HG02870 (cell line): Measurements from ENCODE around the gene SMURF2.
A peak's percentile ranks its signal among the peaks of the same experiment; 100 is the strongest.
"Not testable (repeated sequence)": the region's sequence is repeated elsewhere in the genome, so short reads cannot be mapped to it uniquely, and the experiment has no call there.

Experiments used
- ATAC-seq: cut with Tn5 transposase; IDR thresholded peaks from one replicate; pipeline ENCODE4 v1.9.1; 2021; ENCODE audit warnings: mild to moderate bottlenecking, moderate library complexity; ENCODE audit not compliant: unreplicated experiment

SMURF2 gene

GRCh38 chr17:64667807-64668721 lies 6.0 kb upstream of the SMURF2 start:
- not testable (repeated sequence) for ATAC-seq

DNA sequence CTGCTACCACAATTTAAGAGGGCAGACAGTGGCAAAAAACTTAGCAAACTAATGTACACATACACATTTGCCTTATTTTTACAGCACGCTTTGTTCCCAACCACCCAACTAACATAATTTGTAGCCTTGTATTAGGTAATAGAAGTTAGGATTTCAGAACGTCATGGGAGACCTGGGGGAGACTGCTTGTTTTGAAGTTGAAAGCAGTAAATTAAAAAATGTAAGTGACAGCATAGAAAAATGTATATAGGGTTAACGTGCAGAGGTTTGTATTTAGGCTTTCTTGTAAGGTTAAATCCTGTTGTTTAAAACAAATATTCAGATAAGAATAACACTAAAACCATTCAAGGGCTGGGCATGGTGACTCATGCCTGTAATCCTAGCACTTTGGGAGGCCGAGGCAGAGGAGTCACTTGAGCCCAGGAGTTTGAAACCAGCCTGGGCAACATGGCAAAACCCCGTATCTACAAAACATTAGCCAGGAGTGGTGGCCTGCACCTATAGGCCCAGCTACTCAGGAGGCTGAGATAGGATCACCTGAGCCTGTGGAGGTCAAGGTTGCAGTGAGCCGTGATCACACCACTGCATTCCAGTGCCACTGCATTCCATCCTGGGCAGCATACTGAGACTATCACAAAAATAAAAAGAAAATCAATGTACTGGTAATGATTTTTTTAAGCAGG lies 2.3 kb upstream of the SMURF2 start:
- ATAC-seq: not testable (repeated sequence)

- ATAC-seq: not testable (repeated sequence)
Measured at GRCh38 chr17:64663836-64664235, 1.7 kb upstream of the SMURF2 start.

GRCh38 chr17:64662774-64663367 lies 764 bp upstream of the SMURF2 start:
- no peak for ATAC-seq

- no peak for ATAC-seq
Measured at GRCh38 chr17:64661726-64661975, 456 bp downstream of the SMURF2 start.

DNA sequence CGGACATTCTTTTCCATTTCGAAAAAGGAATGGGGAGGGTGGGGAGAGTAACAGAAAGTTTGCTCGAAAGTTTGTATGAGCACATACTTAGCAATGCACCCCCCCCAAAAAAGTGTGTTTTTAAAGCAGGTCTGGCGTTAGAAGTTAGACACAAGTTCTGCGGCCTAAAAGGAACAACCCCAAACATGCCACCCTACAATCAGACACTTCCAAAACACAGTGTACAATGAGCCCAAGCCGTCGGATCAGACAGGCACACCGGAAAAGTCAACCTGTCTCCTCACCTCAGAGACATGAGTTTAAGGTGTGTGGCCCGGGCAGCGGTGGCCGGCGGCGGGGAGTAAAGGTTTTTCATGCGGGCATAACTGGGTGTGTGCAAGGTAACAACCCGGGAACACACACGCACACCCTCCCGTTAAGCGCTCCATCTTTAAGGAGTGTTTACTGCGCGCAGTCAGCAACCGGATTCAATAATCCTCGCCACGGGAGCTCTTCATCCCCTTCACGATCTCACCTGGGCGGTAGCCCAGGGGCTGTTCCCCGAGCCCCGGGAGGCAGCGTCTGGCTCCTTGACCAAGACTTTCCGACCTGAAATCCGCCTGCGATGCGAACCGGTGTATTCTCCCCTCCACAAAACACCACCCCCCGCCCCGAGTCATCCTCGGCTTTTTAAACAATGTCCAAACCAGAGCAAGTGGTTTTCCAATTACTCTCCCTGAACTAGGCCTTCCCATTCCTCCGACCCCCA lies 955 bp downstream of the SMURF2 start:
- peak; percentile 10 for ATAC-seq

DNA sequence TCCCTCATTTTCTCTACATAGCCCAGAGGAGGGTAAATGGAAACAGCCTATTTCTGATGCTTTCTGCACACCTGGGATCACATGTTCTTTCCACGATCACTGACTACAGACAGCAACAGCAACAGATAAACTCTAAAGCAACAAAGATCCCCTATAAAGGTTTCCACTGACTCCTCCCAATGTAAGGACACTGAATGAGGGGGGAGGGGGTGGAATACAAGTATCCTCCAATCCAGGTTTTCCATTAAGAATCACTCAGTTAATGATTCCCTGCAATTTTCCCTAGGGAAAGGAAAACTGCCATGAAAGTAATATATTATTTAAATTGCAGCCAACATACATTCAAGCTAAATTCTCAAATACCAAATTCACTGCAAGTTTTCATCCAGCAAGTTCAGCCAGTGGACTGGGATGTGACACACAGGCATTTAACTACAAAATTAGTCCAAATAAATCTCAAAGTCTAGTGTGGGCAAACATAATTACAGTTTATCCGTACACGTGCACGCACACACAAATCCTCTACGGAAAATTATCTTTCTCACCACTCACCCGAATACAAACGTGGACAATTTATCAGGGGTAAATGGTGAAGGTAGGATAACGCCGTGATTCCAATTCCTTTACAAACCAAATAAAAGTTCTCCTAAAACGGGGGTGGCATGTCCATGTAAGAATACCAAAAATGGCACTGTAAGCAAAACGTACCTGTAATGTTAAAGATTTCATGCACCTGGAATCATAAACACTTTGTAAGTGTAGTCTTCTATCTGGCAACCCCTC lies 1.7 kb downstream of the SMURF2 start:
- ATAC-seq: not testable (repeated sequence)

GRCh38 chr17:64658931-64659330 lies 3.2 kb downstream of the SMURF2 start:
- no peak for ATAC-seq

GRCh38 chr17:64657610-64658125 lies 4.4 kb downstream of the SMURF2 start:
- no peak for ATAC-seq

GRCh38 chr17:64655704-64656103 lies 6.4 kb downstream of the SMURF2 start:
- no peak for ATAC-seq

GRCh38 chr17:64653985-64654355 lies 8.1 kb downstream of the SMURF2 start:
- ATAC-seq: no peak

- ATAC-seq: no peak
Measured at GRCh38 chr17:64653325-64653984, 8.7 kb downstream of the SMURF2 start.

DNA sequence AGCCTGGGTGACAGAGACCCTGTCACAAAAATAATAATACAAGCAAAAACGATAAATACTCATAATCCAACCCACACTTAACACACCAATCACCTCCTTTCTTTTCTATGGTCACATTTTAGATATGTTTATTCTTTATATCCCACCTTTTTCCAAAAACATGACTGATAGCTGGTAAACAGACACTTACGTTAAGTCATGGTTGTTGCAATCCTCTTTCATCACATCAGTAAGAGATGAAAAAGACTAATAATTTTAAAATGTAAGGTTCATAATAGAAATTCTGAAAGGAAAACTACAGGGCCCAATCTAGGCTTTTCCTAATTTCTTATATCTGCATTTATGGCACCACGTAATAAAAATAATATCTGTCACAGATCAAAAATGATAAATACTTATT lies 10.2 kb downstream of the SMURF2 start:
- no peak for ATAC-seq

GRCh38 chr17:64648234-64648633 lies 13.9 kb downstream of the SMURF2 start:
- no peak for ATAC-seq

GRCh38 chr17:64647817-64648216 lies 14.3 kb downstream of the SMURF2 start:
- ATAC-seq: no peak

- no peak for ATAC-seq
Measured at GRCh38 chr17:64639516-64639915, 22.6 kb downstream of the SMURF2 start.

GRCh38 chr17:64638552-64639203 lies 23.4 kb downstream of the SMURF2 start:
- ATAC-seq: no peak

DNA sequence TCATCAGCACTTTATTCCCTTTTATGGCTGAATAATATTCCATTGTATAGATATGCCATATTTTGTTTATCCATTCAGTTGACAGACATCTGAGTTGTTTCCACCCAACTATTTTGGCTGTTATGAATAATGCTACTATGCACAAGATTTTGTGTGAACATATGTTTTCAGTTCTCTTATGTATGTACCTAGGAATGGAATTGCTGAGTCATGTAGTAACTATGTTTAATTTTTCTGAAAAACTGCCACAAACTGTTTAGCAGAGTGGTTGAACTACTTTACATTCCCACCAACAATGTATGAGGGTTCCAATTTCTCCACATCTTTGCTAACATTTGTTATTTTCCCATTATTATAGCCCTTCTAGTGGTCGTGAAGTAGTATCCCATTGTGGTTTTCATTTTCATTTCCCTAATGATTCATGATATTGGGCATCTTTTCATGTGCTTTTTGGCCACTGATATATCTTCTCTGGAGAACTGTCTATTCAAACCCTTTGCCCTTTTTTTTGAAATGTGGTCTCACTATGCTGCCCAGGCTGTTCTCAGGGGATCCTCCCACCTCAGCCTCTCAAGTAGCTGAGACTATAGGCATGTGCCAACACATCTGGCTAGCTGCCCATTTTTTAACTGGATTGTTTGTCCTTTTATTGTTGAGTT lies 26.3 kb downstream of the SMURF2 start:
- ATAC-seq: peak; percentile 87

GRCh38 chr17:64634218-64634617 lies 27.9 kb downstream of the SMURF2 start:
- ATAC-seq: no peak
